NCI-H748 (cell line): Measurements from ENCODE around the gene ASS1.

Source experiments
- DNase-seq: peaks from one replicate; lab custom pipeline; 2025; ENCODE audit not compliant: unreplicated experiment; lab: John Stamatoyannopoulos, UW

The ASS1 gene

DNA sequence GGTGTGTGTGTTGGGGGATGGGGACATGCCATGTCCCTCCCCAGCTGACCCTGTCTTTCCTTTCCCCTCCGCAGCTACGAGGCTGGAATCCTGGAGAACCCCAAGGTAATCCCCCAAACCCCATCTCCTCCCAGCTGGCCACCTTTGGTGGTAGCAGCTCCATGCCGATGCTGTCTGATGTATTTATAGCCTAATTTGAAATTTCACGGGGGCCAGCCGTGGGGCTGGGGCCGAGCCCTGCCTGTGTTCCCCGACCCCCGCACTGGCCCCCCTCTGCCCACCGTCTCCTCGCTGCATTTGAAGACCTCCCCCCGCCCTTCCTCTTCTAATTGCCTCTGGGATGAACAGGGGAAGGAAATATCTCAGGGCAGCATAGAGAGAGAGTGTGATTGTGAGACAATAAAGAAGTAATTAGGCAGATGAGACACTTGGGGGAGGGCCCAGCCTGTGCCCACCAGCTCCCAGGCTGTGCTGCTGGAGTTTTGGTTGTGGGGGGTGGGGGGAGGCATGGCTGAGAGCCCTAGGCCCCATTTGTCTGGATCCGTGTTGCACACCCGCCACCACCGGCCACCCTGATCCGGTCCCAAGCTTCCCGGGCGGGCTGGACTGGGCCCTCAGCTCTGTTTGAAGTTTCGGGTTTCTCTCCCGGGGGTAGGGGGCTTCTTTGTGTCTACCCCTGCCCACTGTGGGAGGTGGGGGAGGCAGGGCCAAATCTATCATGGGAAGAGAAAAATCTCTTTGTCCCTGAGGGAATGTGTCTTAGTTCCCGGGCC, 26.8 kb downstream of the ASS1 start:
- DNase-seq, result no peak

- DNase-seq, result no peak
Measured at GRCh38 chr9:130472184-130472705, 27.5 kb downstream of the ASS1 start.

DNA sequence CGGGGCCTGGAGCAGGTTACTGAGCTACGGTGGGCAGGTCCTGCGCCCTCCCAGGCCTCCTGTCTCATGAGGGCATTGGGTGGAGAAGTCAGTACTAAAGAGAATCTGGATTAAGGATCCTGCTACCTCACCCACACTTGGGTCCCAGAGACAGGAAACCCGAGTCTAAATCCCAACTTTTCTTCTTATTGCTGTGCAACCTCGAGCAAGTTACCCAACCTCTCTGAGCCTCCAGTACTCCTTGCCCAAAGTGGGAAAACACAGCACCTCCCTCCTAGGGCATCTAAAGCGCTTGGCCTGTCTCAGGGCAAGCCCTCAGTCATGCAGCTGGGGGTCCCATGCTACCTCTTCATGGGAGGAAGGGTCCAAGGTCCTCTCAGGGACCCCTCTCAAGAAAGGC, 28.2 kb downstream of the ASS1 start:
- DNase-seq, result no peak

DNA sequence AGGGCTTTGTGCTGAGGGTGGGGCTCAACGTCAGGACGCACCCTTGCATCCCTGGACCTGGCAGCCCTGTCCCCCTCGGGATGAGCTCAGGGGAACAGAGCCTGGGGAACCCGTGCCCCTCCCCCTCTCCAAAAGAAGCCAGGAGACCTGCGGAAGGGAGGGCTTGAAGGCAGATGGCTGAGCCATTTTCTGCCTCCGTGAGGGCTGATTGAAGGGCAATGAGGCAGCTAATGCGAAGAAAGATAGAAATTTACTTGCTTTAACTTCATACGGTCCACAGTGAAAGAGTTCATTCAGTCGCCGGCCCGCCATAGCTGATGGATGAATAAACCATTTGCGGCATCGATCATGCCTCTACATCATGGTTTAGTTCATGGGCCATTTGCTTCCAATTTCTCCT, 28.8 kb downstream of the ASS1 start:
- no peak for DNase-seq

DNA sequence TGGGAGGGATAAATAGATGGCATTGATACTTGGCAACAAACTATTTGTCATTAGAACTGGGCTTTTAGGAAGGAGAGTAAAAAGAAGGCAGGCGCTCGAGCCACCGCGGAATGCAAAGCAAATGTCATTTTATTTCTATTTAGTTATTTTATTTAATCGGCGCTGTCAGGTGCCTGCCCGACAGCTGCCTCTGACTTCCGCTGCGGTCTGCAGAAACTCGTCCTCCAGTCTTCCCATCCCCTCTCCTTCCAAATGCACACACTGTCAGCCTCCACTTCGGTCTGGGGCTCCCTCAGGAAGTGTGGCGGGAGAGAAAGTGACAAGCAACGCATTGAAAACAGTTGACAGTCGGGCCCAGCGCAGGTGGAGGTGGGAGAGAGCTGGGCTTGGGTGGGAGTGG, 29.3 kb downstream of the ASS1 start:
- peak; percentile 35 for DNase-seq

DNA sequence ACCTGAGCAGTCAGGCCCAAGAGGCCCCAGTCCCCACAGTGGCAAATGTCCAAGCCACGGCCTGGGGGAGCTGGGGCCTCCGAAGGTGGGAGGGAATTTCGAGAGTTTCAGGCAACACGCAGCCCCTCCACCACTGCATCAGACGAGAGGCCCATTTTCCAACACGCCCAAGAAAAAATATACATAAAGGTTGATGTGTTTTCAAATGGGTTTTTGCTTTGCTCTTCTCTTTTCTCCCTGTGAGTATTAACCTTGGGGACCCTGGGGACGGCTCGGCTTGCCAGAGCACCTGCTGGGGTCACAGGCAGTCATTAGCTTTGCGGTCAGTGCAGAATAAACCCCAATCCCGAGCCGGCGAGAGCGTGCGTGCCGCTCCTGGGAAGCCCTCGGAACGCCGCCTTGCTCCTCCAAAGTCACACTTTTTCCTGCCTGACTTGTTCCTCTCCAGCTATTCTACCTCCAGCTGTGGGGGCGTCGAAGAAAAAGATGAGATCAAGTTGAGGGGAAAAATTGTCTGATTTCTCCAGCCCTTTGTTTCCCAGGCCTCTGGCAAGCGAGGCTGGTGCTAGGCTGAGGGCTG, 31.5 kb downstream of the ASS1 start:
- no peak for DNase-seq

DNA sequence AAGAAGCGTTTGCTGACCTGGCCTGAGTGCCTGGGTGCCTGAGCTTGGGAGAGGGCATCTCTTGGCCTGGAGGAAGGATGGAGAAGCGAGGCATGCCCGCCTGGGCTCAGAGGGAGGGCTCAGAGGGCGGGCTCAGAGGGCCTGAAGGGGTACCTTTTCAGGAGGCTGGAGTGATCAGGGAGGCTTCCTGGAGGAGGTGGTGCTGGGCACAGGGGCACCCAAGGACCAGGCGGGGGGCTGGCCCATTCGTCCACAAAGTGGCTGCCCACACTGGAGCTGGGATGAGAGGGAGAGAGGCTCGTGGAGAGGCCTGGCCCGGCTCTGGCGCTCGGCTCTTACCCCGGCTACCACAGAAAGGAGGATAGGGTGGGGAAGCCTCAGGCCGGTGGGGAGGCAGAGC, 32.8 kb downstream of the ASS1 start:
- DNase-seq, result no peak

DNA sequence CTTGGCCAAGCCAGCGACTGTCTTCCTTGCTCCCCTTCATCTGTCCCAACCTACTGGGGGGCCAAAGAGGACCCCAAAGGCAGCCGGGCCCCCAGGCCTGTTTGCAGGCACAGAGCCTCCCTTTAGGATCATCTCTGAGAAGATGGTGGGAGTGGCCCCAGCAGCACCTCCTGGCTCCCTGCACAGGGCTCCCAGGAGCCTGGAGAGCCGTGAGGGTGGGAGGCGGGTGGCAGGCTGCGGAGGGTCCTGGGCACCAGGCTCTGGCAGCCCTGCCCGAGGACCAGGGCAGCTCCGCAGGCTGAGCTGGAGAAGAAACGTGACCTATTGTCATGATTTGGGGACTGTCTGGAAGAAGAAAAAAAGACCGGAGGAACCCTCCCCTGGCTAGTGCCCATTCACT, 33.4 kb downstream of the ASS1 start:
- DNase-seq, result no peak

DNA sequence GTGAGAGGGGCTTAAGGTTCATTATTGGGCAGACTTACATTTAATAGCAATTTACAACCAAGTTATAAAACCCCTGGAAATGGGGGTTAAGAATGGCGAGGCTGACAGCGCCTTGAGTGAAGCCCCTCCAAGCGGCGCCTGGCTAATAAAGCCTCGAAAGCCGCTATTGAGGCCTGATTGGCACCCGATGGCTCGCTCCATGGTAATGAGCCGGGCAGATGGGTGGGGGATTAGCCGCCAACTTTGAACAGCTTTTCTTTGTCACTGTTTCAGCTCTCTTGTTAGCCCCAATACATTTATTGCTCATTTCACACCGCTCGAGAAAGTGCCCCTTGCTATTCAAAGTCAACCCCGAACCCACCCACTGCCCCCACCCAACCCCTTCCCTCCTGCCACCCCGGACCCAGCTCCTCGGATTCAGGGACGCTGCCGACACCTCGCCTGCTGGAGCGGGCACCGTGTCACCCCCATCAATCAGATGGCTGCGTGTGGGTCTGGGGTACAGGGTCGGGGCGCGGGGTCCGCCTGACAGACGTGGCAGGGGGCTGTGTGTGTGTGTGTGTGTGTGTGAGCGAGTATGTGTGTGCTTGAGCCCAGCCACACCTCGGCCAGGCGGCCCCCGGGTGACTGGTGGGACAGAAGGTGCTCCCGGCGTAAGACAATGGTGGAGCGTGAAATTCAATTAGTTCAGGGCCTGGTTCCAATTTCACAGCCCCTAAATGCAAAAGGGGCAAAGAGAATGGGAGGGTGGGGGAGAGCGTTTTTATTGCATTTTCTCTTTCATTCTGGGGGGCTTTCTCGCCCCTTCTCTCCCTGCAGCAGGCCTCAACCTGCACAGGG, 34.2 kb downstream of the ASS1 start:
- DNase-seq, result peak; percentile 20

DNA sequence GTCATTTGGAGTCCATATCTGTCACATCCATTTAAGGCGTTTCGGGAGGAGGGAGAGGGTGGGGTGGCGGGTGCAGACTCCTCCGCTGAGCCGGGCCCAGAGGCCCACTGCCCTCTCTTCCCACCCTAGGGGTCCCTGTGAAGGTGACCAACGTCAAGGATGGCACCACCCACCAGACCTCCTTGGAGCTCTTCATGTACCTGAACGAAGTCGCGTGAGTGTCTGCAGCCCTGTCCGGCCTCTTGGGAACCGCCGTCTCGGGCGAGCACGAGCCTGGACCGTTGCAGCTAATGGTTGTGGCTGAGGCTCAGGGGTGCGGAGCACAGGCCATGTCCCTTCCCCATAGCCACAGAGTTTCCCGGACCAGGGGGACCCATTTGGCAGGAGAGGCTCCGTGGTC, 34.8 kb downstream of the ASS1 start:
- no peak for DNase-seq

- no peak for DNase-seq
Measured at GRCh38 chr9:130480673-130481072, 35.9 kb downstream of the ASS1 start.

- no peak for DNase-seq
Measured at GRCh38 chr9:130482463-130482862, 37.7 kb downstream of the ASS1 start.

DNA sequence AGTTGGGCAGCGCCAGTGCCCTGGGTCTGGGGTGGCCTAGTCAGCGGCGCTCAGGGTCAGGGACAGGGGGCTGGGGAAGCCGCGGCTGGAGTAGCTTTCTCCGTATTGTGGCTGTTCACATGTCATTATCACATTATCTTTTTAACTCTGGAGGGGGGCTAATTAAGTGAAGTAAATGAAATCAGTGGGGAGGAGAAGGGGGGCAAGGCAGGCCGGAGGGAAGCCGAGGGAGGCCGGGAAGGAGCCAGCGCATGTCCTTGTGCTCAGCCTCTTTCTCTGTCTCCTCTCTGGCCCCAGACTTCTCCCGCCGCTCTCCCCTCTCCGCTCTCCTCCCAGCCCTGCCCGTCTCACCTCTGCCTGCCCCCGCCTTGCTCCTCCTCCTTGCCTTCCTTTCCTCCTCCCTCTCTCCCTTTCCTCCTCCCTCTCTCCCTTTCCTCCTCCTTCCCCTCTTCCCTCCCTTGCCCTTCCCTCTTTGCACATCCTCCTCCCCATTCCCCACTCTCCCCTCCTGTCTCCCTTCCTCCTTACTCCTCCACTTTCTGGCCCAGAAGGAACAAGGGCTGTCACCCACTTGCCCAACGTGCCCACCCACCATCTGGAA, 38.7 kb downstream of the ASS1 start:
- DNase-seq, result peak; percentile 69

GRCh38 chr9:130484362-130485072, 39.8 kb downstream of the ASS1 start:
- DNase-seq, result no peak

DNA sequence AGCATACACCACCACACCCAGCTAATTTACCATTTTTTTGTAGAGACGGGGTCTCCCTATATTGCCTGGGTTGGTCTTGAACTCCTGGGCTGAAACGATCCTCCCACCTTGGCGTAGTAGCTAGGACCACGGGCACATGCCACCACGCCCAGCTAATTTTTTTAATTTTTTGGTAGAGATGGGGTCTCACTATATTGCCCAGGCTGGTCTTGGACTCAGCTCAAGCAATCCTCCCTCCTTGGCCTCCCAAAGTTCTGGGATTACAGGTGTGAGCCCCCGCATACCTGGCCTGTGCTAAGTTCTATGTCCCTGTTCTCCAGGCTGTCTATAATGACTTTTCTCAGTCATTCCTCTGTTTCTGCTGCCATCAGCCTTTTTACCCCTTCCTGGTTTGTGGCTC, 41.3 kb downstream of the ASS1 start:
- DNase-seq, result no peak

DNA sequence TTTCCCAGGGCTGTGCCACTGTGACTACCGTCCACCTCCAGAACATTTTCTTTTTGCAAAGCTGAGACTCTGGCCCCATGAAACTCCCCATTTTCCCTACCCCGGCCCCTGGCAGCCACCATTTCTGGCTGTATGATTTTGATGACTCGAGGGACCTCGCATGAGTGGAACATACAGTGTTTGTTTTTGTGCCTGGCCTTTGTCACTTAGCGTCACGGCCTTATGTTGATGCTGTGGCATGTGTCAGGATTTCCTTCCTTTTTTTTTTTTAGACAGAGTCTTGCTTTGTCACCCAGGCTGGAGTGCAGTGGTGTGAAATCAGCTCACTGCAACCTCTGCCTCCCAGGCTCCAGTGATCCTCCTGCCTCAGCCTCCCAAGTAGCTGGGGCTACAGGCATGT, 42.7 kb downstream of the ASS1 start:
- DNase-seq, result no peak

DNA sequence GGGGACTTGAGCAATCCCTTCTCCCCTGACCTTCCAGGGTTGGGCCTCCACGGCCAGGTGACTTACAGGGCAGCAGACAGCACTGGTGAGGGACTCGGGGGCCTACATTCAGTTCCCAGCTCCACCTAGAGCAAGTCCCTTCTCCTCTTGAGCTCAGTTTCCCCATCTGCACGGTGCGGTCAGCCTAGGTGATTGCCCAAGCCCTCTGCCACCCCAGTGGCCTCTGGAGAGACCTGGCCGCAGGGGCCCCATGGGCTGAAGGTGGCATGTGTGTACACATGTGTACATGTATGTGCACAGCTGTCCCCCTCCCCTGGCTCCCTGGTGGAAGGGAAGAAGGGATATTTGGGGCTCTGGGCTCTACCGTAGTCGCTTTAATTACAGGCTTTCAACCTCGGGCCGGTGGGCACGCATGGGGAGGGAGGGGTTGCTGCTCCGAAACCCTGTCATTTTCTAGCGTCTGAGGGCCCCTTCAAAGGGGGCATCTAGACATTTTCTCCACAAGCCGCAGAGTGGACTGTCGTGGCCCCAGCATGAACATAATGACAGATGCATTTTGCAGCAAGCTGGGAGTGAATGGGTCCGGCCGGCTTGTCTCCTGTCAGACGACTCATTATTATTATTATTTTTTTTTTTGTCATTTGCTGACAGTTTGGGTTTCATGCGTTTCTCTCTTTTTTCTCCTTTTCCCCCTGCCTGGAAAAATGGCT, 44.0 kb downstream of the ASS1 start:
- DNase-seq, result no peak

GRCh38 chr9:130490981-130491380, 46.2 kb downstream of the ASS1 start:
- no peak for DNase-seq

DNA sequence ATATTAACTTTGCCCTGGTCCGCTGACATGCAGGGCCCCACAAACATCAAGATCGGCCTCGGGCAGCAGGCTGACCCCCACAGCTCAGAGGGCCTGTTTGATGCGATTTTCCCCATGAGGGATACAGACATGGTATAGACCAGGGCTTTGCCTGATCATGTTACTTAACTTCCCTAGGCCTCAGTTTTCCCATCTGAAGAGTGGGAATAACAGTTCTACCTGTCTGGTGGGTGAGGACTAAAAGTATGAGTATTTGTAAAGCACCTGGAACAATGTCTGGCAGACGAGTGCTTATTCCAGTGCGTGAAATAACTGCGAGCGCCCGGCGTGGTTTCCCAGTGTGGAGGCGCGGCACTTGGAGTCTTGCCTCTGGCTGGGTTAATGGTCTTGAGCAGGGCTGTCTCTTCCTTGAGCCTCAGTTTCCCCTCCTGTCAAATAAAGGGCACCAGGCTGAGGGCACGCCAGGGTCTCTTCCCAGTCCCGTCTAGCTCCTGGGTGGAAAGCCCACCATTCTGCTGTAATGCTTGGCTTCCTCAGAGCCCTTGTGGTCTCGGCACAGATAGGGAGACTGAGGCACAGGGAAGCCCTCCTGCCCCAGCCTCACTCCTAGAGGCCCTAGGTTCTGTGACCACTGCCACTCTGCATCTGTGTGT, 47.2 kb downstream of the ASS1 start:
- no peak for DNase-seq

DNA sequence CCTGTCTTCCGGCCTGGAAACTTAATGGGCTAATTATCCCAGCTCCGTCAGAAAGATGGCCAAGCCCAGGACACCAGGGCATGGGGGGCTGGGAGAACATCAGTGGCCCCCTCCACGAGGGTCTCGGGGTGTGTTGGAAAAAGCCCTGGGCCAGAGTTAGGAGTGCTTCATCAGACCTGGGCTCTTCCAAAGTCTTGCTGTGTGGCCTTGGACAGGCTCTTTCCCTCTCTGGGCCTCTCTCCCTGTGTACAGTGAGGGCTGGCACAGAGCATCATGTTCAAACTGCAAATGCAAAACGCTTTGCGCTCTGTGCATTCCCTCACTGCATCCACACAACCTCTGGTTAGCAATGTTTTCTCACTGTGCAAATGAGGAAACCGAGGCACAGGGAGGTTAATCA, 48.3 kb downstream of the ASS1 start:
- DNase-seq, result no peak
